Peyer's patch (tissue), 4 donors: Measurements from ENCODE around the gene IGFBPL1.

ENCODE experiments used
- CTCF ChIP-seq, 6 experiments: fragments of 450-650 bp in 4 of 6; fragments of 200-600 bp in 2 of 6; sonication (generic) in 1 of 6; IDR thresholded peaks; one replicate each; pipeline ENCODE4 v1.5.1; 2017 to 2019; ENCODE audit warnings: antibody characterized with exemption in 6 of 6, mild to moderate bottlenecking in 3 of 6, moderate library complexity in 1 of 6
- POLR2A ChIP-seq, 2 donors: fragments of 450-650 bp; IDR thresholded peaks; one replicate each; pipeline ENCODE4 v1.5.1; 2017; ENCODE audit warnings: antibody characterized with exemption in 2 of 2, mild to moderate bottlenecking in 2 of 2, moderate library complexity in 2 of 2

- TF ChIP-seq POLR2A (IDR thresholded peaks at IDR 0.05): no peak
- TF ChIP-seq CTCF (IDR thresholded peaks at IDR 0.05): no peak
These were observed 29.6 kb upstream of the IGFBPL1 start for GRCh38 chr9:38453835-38454234.
